HG03280 (cell line): ENCODE results near the gene BMERB1.

Source experiments
- ATAC-seq: cut with Tn5 transposase; IDR thresholded peaks from one replicate; pipeline ENCODE4 v1.9.1; 2021; ENCODE audit warnings: mild to moderate bottlenecking, moderate library complexity; ENCODE audit not compliant: unreplicated experiment

The BMERB1 gene

GRCh38 chr16:15493466-15494180 is 59.2 kb downstream of the BMERB1 start:
- ATAC-seq, result no peak

- no peak for ATAC-seq
Measured at GRCh38 chr16:15494236-15494635, 59.8 kb downstream of the BMERB1 start.

DNA sequence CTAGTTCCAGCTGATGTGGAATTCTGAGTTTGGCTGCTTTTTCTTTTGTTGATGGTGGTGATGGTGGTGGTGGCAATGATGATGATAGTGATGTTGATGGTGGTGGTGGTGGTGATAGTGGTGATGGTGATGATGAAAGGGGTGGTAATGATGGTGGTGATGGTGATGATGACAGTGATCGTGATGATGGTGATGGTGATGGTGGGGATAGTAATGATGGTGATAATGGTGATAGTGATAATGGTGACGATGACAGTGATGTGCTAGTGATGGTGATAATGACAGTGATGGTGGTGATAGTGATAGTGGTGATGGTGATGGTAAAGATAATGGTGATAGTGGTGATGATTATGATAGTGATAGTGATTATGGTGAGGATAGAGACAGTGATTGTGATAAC is 61.5 kb downstream of the BMERB1 start:
- ATAC-seq, result no peak

DNA sequence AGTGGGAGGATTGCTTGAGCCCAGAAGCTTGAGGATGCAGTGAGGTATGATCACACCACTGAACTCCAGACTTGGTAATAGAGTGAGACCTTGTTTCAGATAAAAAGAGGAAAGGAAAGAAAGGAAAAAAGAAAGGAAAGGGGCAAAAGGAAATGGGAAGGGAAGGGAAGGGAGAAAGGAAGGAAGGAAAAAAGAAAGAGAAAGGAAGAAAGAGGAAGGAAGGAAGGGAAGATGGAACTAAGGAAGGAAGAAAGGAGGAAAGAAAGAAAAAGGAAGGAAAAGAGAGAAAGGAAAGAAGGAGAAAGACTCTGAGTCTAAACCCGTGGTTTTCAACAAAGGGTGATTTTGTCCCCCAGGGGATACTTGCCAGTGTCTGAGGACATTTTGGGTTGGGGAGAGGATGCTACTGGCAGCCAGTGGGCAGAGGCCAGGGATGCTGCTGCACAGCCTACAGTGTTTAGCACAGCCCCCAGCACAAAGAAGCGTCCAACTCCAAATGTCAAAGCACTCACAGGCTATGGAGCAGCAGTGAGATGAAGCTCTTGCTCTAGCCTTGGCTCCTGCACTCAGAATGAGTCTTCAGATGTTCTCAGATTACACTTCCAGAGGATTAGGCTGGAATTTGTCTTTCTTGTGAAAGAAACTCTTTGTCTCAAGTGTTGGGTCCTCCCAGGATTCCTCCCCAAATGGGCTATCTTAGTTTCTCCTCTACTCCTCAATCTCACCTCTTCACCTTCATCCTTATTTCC is 64.2 kb downstream of the BMERB1 start:
- no peak for ATAC-seq

DNA sequence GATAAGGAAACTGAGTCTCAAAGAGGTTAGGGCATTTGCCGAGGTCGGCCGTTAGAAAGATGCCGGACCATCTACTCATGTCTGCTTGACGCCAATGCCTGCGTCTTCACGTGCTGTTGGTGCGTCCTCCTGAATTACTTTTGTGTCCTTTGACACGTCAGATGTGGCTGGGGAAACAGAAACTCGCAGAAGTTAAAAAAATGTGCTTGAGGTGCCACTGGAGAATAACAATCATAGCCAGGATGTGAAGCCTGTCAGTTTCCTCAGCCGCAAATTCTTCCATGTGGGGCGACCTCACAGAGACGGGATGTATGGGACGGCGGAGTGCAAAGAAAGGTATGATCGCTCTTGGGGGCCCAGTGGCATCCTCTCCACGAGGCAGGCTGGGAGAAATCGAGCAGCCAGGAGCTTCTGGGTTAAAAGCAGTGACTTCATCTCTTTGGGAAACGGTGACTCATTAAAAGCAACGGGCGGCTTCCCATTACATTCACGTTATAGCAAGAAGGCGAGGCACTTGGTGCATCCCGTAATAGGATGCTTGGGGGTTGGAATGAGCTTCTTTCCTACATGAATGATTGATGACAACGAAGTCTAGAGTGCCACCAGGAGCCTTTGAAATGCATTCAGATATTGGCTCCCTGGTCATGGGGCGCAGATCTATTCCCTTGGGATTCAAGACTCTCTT is 67.8 kb downstream of the BMERB1 start:
- no peak for ATAC-seq

DNA sequence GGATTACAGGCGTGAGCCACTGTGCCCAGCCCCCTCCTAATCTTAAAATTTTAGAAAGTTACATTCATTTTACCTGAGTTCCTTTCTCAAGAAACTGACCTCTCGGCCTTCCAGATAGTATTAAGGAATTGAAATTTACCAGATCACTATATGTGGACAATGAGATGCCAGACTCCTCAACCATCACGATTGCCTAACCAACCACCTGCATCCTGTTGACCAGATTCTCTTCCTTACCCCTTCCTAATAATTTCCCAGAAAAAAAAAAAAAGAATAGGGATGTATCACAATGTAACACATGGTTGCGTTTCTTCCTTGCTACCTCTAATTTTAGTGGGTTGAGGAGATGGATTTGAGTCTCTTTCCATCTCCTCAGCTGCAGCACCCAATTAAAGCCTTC is 72.1 kb downstream of the BMERB1 start:
- no peak for ATAC-seq

DNA sequence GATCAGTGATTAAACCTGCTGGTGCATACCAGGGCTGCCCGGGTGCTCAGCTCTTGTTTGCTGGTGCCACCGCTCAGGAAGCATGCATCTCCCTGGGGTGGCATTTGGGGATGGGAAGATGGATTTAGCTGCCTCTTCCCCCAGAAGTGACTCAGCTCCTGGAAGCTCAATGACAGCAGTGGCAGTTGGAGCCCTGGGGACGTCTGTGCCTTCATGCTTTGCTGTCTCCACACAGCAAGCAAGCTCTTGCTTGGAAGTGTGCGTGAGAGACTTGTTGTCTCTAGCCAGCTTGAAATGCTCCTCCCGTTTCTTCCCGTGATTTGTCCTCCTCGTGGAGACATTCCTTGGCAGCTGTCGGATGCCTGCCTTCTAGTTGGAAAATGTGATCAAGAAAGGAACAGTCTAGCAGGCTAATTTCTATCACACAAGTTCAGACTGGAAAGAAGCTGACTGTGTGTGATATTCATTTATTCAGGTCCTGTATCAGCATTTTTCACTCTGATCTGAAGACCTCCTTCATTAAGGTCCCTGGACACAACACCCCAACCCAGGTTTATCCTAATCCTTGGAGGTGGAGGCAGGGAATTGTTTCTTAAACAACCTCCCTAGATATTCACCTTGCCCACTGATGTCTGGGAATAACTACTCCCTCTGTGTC is 73.0 kb downstream of the BMERB1 start:
- ATAC-seq, result no peak

DNA sequence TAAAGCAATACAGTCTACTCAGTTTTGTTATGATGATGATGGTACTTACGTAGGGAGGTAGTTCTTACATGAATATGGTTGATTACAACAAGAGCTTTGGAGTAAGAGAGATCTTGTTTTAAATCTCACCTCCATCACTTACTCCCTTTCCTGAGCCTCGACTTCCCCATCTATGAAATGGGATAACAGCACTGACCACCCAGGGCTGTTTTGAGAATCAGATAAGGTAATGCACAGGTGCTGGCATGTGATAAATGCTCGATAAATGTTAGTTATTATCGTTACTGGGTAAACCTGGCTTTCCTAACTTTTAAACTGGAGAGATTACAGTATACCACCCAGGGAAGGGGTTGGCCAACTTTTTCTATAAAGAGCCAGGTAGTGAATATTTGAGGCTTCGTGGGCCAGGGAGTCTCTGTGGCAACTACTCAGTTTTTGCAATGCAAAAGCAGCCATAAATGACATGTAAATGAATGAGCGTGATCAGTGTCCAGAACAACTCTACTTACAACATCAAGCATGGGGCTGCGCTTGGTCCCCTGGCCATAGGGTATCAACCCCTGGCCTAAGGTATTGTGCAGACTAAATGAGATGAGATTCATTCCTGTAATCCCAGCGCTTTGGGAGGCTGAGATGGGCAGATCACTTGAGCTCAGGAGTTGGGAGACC is 73.7 kb downstream of the BMERB1 start:
- ATAC-seq, result no peak

GRCh38 chr16:15509051-15509592 is 74.7 kb downstream of the BMERB1 start:
- ATAC-seq, result no peak

- ATAC-seq, result no peak
Measured at GRCh38 chr16:15509593-15510535, 75.5 kb downstream of the BMERB1 start.

GRCh38 chr16:15510992-15511391 is 76.6 kb downstream of the BMERB1 start:
- ATAC-seq, result no peak

- ATAC-seq, result no peak
Measured at GRCh38 chr16:15511759-15512487, 77.5 kb downstream of the BMERB1 start.

DNA sequence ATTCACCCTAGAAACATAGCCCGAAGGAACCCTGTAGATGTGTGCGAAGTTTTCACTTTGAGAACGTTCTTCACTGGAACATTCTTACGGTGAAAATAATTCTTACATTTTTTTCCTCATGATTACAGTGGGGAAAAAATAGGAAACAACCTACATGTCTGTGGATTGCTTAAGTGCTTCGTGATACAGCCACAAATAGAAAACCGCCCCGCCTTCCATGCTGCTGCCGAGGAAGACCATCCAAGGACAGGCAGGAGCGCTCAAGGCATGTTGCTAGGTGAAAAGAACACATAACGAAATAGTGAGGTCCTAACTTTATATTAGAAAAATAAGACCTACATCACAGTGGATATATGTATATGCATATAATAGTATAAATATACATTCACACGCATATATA is 78.8 kb downstream of the BMERB1 start:
- no peak for ATAC-seq

DNA sequence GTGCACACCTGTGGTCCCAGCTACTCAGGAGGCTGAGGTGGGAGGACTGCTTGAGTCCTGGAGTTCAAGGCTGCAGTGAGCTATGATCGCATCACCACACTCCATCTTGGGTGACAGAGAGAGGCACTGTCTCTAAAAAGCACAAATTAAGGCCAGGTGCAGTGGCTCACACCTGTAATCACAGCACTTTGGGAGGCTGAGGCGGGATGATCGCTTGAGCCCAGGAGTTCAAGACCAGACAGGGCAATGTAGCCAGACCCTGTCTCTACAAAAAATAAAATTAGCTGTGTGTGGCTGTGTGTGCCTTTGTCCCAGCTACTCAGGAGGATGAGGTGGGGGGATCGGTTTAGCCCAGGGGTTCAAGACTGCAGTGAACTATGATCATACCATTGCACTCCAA is 81.6 kb downstream of the BMERB1 start:
- no peak for ATAC-seq

- no peak for ATAC-seq
Measured at GRCh38 chr16:15516609-15517008, 82.2 kb downstream of the BMERB1 start.

DNA sequence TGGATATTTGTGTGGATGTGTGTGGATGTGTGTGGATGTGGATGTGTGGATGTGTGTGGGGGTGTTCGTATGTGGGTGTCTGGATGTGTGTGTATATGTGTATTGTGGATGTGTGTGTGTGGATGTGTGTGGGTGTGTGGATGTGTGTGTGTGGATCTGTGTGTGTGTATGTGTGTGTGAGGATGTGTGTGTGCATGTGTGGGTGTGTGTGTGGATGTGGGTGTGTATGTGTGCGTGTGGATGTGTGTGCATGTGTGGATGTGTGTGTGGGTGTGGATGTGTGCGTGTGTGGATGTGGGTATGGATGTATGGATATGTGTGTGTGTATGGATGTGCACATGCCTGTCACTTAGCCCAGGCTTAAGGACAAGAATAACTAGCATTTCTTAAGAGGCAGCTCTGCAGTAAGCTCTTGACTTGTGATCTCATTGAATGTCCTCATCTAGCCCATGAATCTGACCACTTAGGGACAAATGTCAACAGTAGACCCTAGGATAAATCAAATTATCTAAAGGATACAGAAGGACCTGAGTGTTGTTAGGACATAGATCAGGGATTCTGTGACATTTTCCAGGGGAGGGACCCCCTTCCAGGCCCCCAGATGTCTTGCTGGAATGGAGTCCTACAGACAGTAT is 83.5 kb downstream of the BMERB1 start:
- ATAC-seq, result no peak

GRCh38 chr16:15518381-15519351 is 84.3 kb downstream of the BMERB1 start:
- ATAC-seq, result no peak
